Lower lobe of right lung (tissue), 2 donors: ENCODE results near the gene PAF1. TPM values are rescaled to one million over a fixed set of nuclear protein-coding genes. Genes with fewer than 3 reads are reported as not detected.
"Not testable (repeated sequence)": the region's sequence is repeated elsewhere in the genome, so short reads cannot be mapped to it uniquely, and the experiment has no call there.

ENCODE experiments used
- ATAC-seq, 2 donors: fragments of 200-7000 bp; cut with Tn5 transposase; one replicate each; pipeline ENCODE4 v1.9.1; 2020 to 2022; ENCODE audit warnings: mild to moderate bottlenecking in 2 of 2, moderate library complexity in 2 of 2
- DNase-seq: peaks from one replicate; pipeline ENCODE4 v3.0.0-alpha.2; 2020
- H3K27ac ChIP-seq: fragments of 200-600 bp; one replicate; pipeline ENCODE4 v1.8.0; 2022
- H3K27me3 ChIP-seq: fragments of 200-600 bp; one replicate; pipeline ENCODE4 v1.8.0; 2022; ENCODE audit warnings: low read depth
- H3K36me3 ChIP-seq: fragments of 200-600 bp; one replicate; pipeline ENCODE4 v1.8.0; 2022; ENCODE audit warnings: mild to moderate bottlenecking
- H3K4me1 ChIP-seq: fragments of 200-600 bp; one replicate; pipeline ENCODE4 v1.8.0; 2022
- H3K4me3 ChIP-seq: fragments of 200-600 bp; one replicate; pipeline ENCODE4 v1.8.0; 2022; ENCODE audit warnings: mild to moderate bottlenecking
- H3K9me3 ChIP-seq: fragments of 200-600 bp; one replicate; pipeline ENCODE4 v1.8.0; 2022
- intact Hi-C: fragments of 100-400 bp; cut with DNase I; formaldehyde crosslinking; loops from one replicate; pipeline ENCODE4 v1.11.0; 2022
- total RNA-seq: library from RNA; stranded (reverse); fragmentation: NEBNext Ultra II Directional; extraction: Animal tissue kit (Norgen Biotek cat#: 25700); gene quantifications from one replicate; pipeline ENCODE4 v1.2.1, GENCODE V29; 2021
- TF ChIP-seq, protein P1 (sequence below): fragments of 200-600 bp; IDR thresholded peaks from one replicate; pipeline ENCODE4 v1.8.0; 2022; ENCODE audit warnings: antibody characterized with exemption, mild to moderate bottlenecking
- donor health status: DM: no; HTN: yes; CAD: no; lungs with severe emphysema.

PAF1 gene
- total RNA-seq, 1 donor from 2014 or later: 33.7 TPM

DNA sequence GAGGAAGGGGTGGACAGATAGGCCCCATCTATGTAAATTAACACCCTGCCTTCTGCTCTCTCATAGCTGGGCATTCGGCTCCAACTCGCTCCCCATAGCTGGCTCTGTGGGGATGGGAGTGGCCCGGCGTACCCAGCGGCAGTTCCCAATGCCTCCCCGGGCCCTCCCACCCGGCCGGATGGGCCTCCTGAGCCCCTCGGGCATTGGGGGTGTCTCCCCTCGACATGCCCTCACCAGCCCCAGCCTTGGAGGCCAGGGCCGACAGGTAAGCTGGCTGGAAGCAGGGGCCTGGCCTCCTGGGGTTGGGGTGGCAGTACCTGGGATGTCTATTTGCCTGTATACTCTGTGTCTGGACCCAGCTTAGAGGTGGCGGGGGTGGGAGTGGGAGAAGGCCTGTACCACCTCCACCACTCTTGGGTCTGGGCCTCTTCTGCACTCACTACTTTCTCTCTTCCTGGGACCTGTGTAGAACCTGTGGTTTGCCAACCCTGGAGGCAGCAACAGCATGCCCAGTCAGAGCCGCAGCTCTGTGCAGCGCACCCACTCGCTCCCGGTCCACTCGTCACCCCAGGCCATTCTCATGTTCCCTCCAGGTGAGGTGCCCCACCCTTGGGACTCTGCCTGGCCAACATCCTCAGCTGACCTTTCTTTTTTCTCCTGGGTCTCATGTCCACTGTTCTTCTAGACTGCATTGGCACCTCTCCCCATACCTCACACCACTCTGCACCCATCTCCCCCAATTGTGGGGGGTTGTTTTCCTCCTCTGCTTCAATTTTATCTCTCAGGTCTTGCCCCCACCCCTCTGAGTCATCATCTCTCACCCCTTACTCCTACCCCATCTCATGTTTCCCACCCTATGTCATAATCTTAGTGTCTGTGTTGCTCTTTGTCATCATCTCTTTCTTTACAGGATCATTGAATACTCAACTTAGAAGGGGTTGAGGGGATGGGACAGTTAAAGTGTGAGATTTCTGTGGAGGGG, 10.1 kb downstream of the PAF1 start:
- H3K27ac ChIP-seq: no peak overlapping the region
- no peaks in the 10 kb centered on the region for H3K9me3 ChIP-seq
- ATAC-seq (no peak), DNase-seq (no peak)
- no peaks in the 10 kb centered on the region for H3K27me3 ChIP-seq
- TF ChIP-seq, protein P1, sequence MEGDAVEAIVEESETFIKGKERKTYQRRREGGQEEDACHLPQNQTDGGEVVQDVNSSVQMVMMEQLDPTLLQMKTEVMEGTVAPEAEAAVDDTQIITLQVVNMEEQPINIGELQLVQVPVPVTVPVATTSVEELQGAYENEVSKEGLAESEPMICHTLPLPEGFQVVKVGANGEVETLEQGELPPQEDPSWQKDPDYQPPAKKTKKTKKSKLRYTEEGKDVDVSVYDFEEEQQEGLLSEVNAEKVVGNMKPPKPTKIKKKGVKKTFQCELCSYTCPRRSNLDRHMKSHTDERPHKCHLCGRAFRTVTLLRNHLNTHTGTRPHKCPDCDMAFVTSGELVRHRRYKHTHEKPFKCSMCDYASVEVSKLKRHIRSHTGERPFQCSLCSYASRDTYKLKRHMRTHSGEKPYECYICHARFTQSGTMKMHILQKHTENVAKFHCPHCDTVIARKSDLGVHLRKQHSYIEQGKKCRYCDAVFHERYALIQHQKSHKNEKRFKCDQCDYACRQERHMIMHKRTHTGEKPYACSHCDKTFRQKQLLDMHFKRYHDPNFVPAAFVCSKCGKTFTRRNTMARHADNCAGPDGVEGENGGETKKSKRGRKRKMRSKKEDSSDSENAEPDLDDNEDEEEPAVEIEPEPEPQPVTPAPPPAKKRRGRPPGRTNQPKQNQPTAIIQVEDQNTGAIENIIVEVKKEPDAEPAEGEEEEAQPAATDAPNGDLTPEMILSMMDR: no peak
- H3K36me3 ChIP-seq: peaks cover 100% of the 10 kb centered on the region
- H3K4me1 ChIP-seq: no peaks in the 10 kb centered on the region
- intact Hi-C loops: no loop called here
- H3K4me3 ChIP-seq: no peak overlapping the region

DNA sequence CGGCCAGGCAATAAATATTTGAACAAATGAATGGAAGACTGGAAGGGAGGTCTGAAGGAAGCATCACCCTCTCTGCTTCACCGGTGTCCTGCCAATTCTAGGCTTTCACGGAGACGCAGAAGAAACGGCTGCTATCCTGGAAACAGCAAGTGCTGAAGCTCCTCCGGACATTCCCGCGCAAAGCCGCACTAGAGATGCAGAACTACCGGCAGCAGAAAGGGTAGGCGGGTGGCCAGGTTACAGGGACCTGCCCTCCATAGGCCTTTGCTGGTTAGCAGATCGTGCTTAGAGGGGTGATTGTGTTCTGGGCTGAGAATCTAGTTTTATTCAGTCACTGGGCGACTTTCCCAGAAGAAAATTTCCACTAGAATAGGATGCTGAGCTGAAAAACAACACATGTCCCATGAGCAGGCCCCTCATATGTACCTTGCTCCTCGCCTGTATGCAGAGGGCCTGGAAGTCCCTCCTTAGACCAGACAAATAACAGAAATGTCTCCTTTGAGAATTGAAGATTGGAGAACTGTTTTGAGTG, 11.0 kb downstream of the PAF1 start:
- peaks cover 100% of the 10 kb centered on the region for H3K36me3 ChIP-seq
- ATAC-seq (no peak), DNase-seq (no peak)
- H3K27ac ChIP-seq: no peak overlapping the region
- no peaks in the 10 kb centered on the region for H3K4me1 ChIP-seq
- no peaks in the 10 kb centered on the region for H3K27me3 ChIP-seq
- TF ChIP-seq, protein P1: no peak
- H3K9me3 ChIP-seq: no peaks in the 10 kb centered on the region
- intact Hi-C loops: no loop called here
- no peak overlapping the region for H3K4me3 ChIP-seq

DNA sequence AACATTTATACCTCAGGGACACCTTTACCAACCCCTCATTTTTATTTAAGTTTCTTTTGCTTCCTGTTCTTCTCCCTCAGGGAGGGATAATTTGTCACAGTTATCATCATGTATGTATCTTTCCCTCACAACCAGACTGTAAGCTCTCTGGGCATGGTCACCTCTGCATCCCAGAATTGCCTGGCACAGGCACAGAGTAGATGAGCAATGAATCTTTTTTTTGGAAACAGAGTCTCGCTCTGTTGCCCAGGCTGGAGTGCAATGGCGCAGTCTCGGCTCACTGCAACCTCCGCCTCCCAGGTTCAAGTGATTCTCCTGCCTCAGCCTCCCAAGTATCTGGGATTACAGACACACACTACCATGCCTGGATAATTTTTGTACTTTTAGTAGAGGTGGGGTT, 11.5 kb downstream of the PAF1 start:
- H3K9me3 ChIP-seq, DNase-seq, ATAC-seq, intact Hi-C loops, H3K4me1 ChIP-seq, H3K27me3 ChIP-seq, H3K4me3 ChIP-seq, H3K27ac ChIP-seq: not testable (repeated sequence)
- peaks cover 100% of the 10 kb centered on the region for H3K36me3 ChIP-seq

DNA sequence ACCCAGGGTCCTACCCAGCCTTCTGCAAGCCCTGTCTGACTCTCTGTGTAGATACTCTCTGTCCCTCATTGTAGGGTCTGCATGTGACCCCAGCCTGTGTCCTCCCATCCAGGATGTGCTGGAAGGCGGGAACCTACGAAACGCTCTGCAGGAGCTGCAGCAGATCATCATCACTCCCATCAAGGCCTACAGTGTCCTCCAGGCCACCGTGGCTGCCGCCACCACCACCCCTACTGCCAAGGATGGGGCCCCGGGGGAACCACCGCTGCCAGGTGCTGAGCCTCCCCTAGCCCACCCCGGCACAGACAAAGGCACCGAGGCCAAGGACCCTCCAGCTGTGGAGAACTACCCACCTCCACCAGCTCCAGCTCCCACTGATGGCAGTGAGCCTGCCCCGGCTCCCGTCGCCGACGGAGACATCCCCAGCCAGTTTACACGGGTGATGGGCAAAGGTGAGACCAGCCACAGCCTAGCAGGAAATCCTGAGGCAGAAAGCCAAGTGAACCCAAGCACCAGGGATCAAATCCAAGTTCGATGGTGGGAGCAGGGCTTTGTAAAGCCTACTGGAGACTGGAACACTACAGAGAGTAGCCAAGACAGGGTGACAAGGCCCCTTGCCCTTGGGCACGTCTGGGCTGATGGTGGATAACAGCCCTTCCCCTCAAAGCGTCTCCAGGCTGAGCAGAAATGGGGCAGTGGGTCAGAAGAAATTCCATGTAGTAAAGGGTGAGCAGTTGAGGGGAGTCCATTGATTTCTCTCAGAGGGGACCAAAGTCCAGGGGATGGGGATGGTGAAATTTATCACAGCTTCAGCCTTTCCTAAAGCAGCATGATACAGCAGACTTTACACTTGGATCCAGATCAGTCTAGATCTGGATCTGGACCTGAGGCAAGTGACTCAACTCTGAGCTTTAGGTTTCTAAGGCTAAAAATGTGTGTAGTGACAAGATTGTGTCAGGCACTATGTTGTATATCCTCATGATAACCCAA, 13.2 kb downstream of the PAF1 start:
- no peak for ATAC-seq
- Histone ChIP-seq H3K36me3 (peaks cover 95% of the 10 kb centered on the region), H3K9me3 (no peaks in the 10 kb centered on the region), H3K27me3 (no peaks in the 10 kb centered on the region), H3K4me3 (no peak overlapping the region), H3K4me1 (peaks cover 16% of the 10 kb centered on the region), H3K27ac (no peak overlapping the region)
- TF ChIP-seq, protein P1: no peak
- intact Hi-C loops: no loop called here
- no peak for DNase-seq

DNA sequence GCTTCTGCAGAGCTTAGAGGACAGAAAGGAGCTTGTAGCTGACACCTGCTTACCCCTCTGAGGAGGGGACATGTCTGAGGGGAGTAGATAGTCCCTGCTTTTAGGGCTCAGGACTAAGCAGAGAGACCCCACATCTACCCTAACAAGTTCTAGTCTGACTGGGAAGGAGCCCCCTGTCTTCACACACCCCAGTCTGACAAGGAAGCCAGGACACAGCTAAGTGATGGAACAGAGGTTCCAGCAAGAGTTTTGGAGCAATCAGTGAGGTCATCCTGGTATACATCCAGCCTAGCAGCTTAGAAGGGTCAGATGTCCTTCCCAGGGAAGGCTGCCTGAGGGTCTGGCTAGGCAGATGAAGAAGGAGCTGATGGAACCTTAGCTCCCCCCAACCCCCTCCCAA, 15.0 kb downstream of the PAF1 start:
- peaks cover 26% of the 10 kb centered on the region for H3K4me1 ChIP-seq
- DNase-seq: no peak
- intact Hi-C loops: no loop called here
- H3K36me3 ChIP-seq: peaks cover 88% of the 10 kb centered on the region
- no peak overlapping the region for H3K27ac ChIP-seq
- ATAC-seq: no peak
- H3K9me3 ChIP-seq: no peaks in the 10 kb centered on the region
- TF ChIP-seq, protein P1: no peak
- no peaks in the 10 kb centered on the region for H3K27me3 ChIP-seq
- H3K4me3 ChIP-seq: no peak overlapping the region
